T-helper 2 cell treated with Interferon-gamma antibody and Interleukin-4, amounts not matched to agents 5 μg/mL and 100 μg/mL, for 36 hours (primary cell): ENCODE data around the gene SCAF8.

Experiments
- DNase-seq: peaks from one replicate; pipeline ENCODE4 v3.0.0; 2021; ENCODE audit warnings: low spot score
- H3K27ac Mint-ChIP-seq: one replicate; pipeline ENCODE4 v1.8.0; 2021; ENCODE audit warnings: mild to moderate bottlenecking, mixed read lengths
- H3K27me3 Mint-ChIP-seq: one replicate; pipeline ENCODE4 v1.8.0; 2021; ENCODE audit warnings: low read depth, mixed read lengths
- H3K36me3 Mint-ChIP-seq: one replicate; pipeline ENCODE4 v1.8.0; 2021; ENCODE audit warnings: low read depth, mixed read lengths
- H3K4me1 Mint-ChIP-seq: one replicate; pipeline ENCODE4 v1.8.0; 2021; ENCODE audit warnings: low read depth, mixed read lengths
- H3K4me3 Mint-ChIP-seq: one replicate; pipeline ENCODE4 v1.8.0; 2022; ENCODE audit warnings: mild to moderate bottlenecking, moderate library complexity, mixed read lengths
- H3K9me3 Mint-ChIP-seq: one replicate; pipeline ENCODE4 v1.8.0; 2021; ENCODE audit warnings: mixed read lengths

Gene SCAF8

GRCh38 chr6:154815938-154816820, 83.0 kb downstream of the SCAF8 start:
- DNase-seq, result no peak
- Mint-ChIP-seq H3K36me3 (peaks cover 58% of the 10 kb centered on the region), H3K4me3 (no peak overlapping the region), H3K27me3 (no peaks in the 10 kb centered on the region), H3K4me1 (peaks cover 2% of the 10 kb centered on the region), H3K9me3 (no peaks in the 10 kb centered on the region), H3K27ac (no peak overlapping the region)

- H3K27ac Mint-ChIP-seq, result no peak overlapping the region
Measured at GRCh38 chr6:154821099-154821498, 87.9 kb downstream of the SCAF8 start.

GRCh38 chr6:154821638-154822037, 88.4 kb downstream of the SCAF8 start:
- Mint-ChIP-seq H3K4me3 (no peak overlapping the region), H3K27ac (no peak overlapping the region), H3K4me1 (peaks cover 7% of the 10 kb centered on the region), H3K9me3 (no peaks in the 10 kb centered on the region), H3K27me3 (no peaks in the 10 kb centered on the region), H3K36me3 (peaks cover 46% of the 10 kb centered on the region)
- no peak for DNase-seq

More at GRCh38 chr6:154821099-154821498, 87.9 kb downstream of the SCAF8 start:
- no peaks in the 10 kb centered on the region for H3K27me3 Mint-ChIP-seq
- no peaks in the 10 kb centered on the region for H3K9me3 Mint-ChIP-seq
- peaks cover 7% of the 10 kb centered on the region for H3K4me1 Mint-ChIP-seq
- no peak for DNase-seq
- H3K4me3 Mint-ChIP-seq, result no peak overlapping the region
- peaks cover 51% of the 10 kb centered on the region for H3K36me3 Mint-ChIP-seq

- Mint-ChIP-seq H3K36me3 (peaks cover 49% of the 10 kb centered on the region), H3K27me3 (no peaks in the 10 kb centered on the region), H3K27ac (no peak overlapping the region), H3K4me1 (peaks cover 10% of the 10 kb centered on the region), H3K4me3 (no peak overlapping the region), H3K9me3 (no peaks in the 10 kb centered on the region)
- DNase-seq, result no peak
Measured at GRCh38 chr6:154822947-154823558, 89.8 kb downstream of the SCAF8 start.

- Mint-ChIP-seq H3K36me3 (peaks cover 46% of the 10 kb centered on the region), H3K4me3 (no peak overlapping the region), H3K4me1 (peaks cover 10% of the 10 kb centered on the region), H3K27me3 (no peaks in the 10 kb centered on the region), H3K27ac (no peak overlapping the region), H3K9me3 (no peaks in the 10 kb centered on the region)
- no peak for DNase-seq
Measured at GRCh38 chr6:154824076-154824475, 90.9 kb downstream of the SCAF8 start.

- peaks cover 6% of the 10 kb centered on the region for H3K4me1 Mint-ChIP-seq
- DNase-seq, result no peak
- no peaks in the 10 kb centered on the region for H3K27me3 Mint-ChIP-seq
- peaks cover 47% of the 10 kb centered on the region for H3K36me3 Mint-ChIP-seq
- H3K9me3 Mint-ChIP-seq, result no peaks in the 10 kb centered on the region
- H3K27ac Mint-ChIP-seq, result no peak overlapping the region
- H3K4me3 Mint-ChIP-seq, result no peak overlapping the region
Measured at GRCh38 chr6:154829970-154830369, 96.8 kb downstream of the SCAF8 start.

- H3K4me1 Mint-ChIP-seq, result peaks cover 6% of the 10 kb centered on the region
- H3K4me3 Mint-ChIP-seq, result no peak overlapping the region
- no peak overlapping the region for H3K27ac Mint-ChIP-seq
- no peak for DNase-seq
- H3K36me3 Mint-ChIP-seq, result peaks cover 45% of the 10 kb centered on the region
- no peaks in the 10 kb centered on the region for H3K27me3 Mint-ChIP-seq
- no peaks in the 10 kb centered on the region for H3K9me3 Mint-ChIP-seq
Measured at GRCh38 chr6:154830771-154831170, 97.6 kb downstream of the SCAF8 start.

- no peaks in the 10 kb centered on the region for H3K27me3 Mint-ChIP-seq
- H3K4me1 Mint-ChIP-seq, result peaks cover 3% of the 10 kb centered on the region
- H3K27ac Mint-ChIP-seq, result no peak overlapping the region
- H3K4me3 Mint-ChIP-seq, result no peak overlapping the region
- H3K36me3 Mint-ChIP-seq, result peaks cover 21% of the 10 kb centered on the region
- DNase-seq, result no peak
- H3K9me3 Mint-ChIP-seq, result no peaks in the 10 kb centered on the region
Measured at GRCh38 chr6:154835307-154835706, 102.1 kb downstream of the SCAF8 start.

GRCh38 chr6:154839546-154839945, 106.3 kb downstream of the SCAF8 start:
- Mint-ChIP-seq H3K27ac (no peak overlapping the region), H3K9me3 (no peaks in the 10 kb centered on the region), H3K27me3 (no peaks in the 10 kb centered on the region), H3K4me1 (no peaks in the 10 kb centered on the region), H3K4me3 (no peak overlapping the region), H3K36me3 (peaks cover 4% of the 10 kb centered on the region)
- no peak for DNase-seq

- H3K4me1 Mint-ChIP-seq, result no peaks in the 10 kb centered on the region
- H3K9me3 Mint-ChIP-seq, result no peaks in the 10 kb centered on the region
- H3K27me3 Mint-ChIP-seq, result no peaks in the 10 kb centered on the region
- DNase-seq, result no peak
- H3K27ac Mint-ChIP-seq, result no peak overlapping the region
- H3K4me3 Mint-ChIP-seq, result no peak overlapping the region
- H3K36me3 Mint-ChIP-seq, result peaks cover 7% of the 10 kb centered on the region
Measured at GRCh38 chr6:154840363-154840762, 107.1 kb downstream of the SCAF8 start.

GRCh38 chr6:154841109-154841508, 107.9 kb downstream of the SCAF8 start:
- Mint-ChIP-seq H3K36me3 (peaks cover 7% of the 10 kb centered on the region), H3K27me3 (no peaks in the 10 kb centered on the region), H3K27ac (no peak overlapping the region), H3K4me1 (no peaks in the 10 kb centered on the region), H3K4me3 (no peak overlapping the region), H3K9me3 (no peaks in the 10 kb centered on the region)
- no peak for DNase-seq

GRCh38 chr6:154842833-154843232, 109.6 kb downstream of the SCAF8 start:
- H3K36me3 Mint-ChIP-seq, result peaks cover 8% of the 10 kb centered on the region
- no peak overlapping the region for H3K27ac Mint-ChIP-seq
- H3K4me3 Mint-ChIP-seq, result no peak overlapping the region
- no peak for DNase-seq
- H3K4me1 Mint-ChIP-seq, result no peaks in the 10 kb centered on the region
- H3K27me3 Mint-ChIP-seq, result no peaks in the 10 kb centered on the region
- no peaks in the 10 kb centered on the region for H3K9me3 Mint-ChIP-seq

- DNase-seq, result no peak
- H3K27me3 Mint-ChIP-seq, result no peaks in the 10 kb centered on the region
- H3K9me3 Mint-ChIP-seq, result no peaks in the 10 kb centered on the region
- H3K27ac Mint-ChIP-seq, result no peak overlapping the region
- H3K36me3 Mint-ChIP-seq, result peaks cover 8% of the 10 kb centered on the region
- no peaks in the 10 kb centered on the region for H3K4me1 Mint-ChIP-seq
- H3K4me3 Mint-ChIP-seq, result no peak overlapping the region
Measured at GRCh38 chr6:154847318-154847717, 114.1 kb downstream of the SCAF8 start.

GRCh38 chr6:154848580-154848979, 115.4 kb downstream of the SCAF8 start:
- Mint-ChIP-seq H3K4me1 (peaks cover 2% of the 10 kb centered on the region), H3K4me3 (no peak overlapping the region), H3K36me3 (peaks cover 8% of the 10 kb centered on the region), H3K9me3 (no peaks in the 10 kb centered on the region), H3K27ac (no peak overlapping the region), H3K27me3 (no peaks in the 10 kb centered on the region)
- DNase-seq, result no peak
